GM06990 (cell line): ENCODE results near the gene TAF4.

ENCODE experiments used
- DNase-seq: peaks from one replicate; pipeline ENCODE4 v3.0.0-alpha.2; 2011; ENCODE audit not compliant: insufficient read length; ENCODE audit errors: extremely low read depth
- H3K27me3 ChIP-seq: replicated peaks from 2 replicates; pipeline ENCODE4 v1.6.0; 2011; ENCODE audit warnings: low read length; ENCODE audit not compliant: control insufficient read depth, insufficient read depth
- H3K36me3 ChIP-seq: 2 replicates; pipeline ENCODE4 v1.5.1; 2011; ENCODE audit warnings: low read length; ENCODE audit not compliant: control insufficient read depth, insufficient read depth
- H3K4me3 ChIP-seq: replicated peaks from 2 replicates; pipeline ENCODE4 v1.5.1; 2011; ENCODE audit warnings: low read depth, mild to moderate bottlenecking, control low read depth, low read length
- TF ChIP-seq, protein P1 (sequence below): IDR thresholded peaks from 2 replicates; pipeline ENCODE4 v1.5.1; 2011; ENCODE audit warnings: low read length, control low read depth, mild to moderate bottlenecking, inconsistent platforms; ENCODE audit not compliant: insufficient read depth, poor library complexity, severe bottlenecking

The TAF4 gene

DNA sequence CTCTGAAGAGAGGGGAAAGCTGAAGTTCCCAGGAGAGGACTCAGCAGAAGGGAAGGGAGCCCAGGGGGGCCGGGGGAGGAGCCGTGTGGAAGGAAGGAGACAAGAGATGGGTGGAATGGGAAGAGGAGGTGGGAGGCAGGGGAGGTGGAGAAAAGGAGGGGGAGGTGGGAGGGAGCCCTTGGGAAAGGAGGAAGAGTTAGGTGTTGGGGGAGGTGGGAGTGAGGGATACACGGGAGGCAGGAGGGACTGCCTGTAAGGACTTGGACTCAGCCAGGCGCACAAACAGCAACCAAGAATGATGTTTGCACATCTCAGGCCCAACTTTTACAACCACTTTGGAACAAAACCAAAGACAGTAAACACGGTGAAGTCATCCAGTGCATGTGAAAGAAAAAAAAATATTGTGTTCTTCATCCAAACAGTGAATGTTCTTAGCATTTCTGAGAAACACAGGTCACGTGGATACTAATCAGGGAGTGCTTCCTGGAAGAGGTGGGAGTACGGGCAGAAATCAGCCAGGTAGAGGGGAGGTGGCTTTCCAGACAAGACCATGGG, 39.2 kb upstream of the TAF4 start:
- TF ChIP-seq, protein P1, sequence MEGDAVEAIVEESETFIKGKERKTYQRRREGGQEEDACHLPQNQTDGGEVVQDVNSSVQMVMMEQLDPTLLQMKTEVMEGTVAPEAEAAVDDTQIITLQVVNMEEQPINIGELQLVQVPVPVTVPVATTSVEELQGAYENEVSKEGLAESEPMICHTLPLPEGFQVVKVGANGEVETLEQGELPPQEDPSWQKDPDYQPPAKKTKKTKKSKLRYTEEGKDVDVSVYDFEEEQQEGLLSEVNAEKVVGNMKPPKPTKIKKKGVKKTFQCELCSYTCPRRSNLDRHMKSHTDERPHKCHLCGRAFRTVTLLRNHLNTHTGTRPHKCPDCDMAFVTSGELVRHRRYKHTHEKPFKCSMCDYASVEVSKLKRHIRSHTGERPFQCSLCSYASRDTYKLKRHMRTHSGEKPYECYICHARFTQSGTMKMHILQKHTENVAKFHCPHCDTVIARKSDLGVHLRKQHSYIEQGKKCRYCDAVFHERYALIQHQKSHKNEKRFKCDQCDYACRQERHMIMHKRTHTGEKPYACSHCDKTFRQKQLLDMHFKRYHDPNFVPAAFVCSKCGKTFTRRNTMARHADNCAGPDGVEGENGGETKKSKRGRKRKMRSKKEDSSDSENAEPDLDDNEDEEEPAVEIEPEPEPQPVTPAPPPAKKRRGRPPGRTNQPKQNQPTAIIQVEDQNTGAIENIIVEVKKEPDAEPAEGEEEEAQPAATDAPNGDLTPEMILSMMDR: no peak
- Histone ChIP-seq H3K4me3 (no peak overlapping the region), H3K27me3 (no peaks in the 10 kb centered on the region), H3K36me3 (no peaks in the 10 kb centered on the region)
- no peak for DNase-seq

DNA sequence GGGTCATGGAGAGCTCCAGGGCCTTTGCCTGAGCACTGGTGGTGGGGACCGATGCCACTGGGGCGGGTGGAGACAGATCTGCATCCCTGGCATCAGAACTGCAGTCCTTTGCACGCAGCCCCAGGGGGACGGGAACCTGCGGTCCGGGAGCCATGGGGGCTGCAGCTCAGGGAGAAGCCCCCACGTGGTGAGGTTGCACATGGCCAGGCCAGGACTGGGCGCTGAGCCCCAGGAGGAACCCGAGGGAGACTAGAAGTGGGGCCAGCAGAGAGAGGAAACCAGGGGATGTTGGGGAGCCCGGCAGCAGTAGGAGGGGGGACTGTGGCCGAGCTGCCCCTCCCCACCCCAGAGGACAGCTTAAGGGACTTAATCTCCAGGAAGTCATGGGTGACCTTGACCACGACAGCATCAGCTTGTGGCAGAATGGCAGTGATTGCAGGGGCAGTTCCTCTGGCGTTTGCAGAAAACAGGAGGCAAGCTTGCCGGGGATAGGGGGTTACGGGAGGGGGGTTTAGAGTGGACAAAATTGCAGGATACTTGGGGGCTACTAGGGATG, 38.6 kb upstream of the TAF4 start:
- Histone ChIP-seq H3K4me3 (no peak overlapping the region), H3K36me3 (no peaks in the 10 kb centered on the region), H3K27me3 (no peaks in the 10 kb centered on the region)
- TF ChIP-seq, protein P1: no peak
- no peak for DNase-seq

DNA sequence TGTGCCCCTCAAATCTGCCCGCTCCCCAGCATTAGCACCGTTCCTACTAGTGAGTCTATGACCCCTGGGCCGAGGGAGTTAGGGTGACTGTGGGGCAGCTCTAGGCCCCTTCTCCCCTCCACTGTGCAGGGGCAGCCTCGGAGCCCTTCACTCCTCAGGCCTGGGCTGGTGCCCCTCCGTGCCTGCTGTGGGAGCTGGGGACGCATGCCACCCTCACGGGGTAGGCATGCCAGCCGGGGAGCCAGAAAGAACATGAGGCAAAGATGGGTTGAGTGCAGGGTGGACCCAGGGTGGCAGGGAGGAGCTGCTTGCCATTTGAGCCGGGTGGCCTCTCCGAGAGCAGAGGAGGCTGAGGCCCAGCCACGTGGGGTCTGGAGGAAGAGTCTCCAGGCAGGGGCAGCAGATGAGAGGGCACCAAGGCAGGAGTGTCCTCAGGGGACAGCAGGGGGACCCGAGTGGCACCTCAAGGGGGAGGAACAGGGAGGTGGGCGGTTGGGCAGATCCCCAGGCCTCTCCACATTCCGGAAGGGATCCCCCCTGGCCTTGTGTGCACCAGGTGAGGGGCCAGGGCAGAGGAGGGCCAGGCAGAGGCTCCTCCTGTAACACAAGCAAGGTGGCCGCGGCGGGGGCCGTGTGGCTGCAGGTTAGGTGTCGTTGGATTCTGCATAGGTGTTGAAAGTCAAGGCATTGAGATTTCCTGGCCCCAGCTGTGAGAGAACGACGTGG, 38.0 kb upstream of the TAF4 start:
- Histone ChIP-seq H3K36me3 (no peaks in the 10 kb centered on the region), H3K4me3 (no peak overlapping the region), H3K27me3 (no peaks in the 10 kb centered on the region)
- TF ChIP-seq, protein P1: no peak
- DNase-seq: no peak

DNA sequence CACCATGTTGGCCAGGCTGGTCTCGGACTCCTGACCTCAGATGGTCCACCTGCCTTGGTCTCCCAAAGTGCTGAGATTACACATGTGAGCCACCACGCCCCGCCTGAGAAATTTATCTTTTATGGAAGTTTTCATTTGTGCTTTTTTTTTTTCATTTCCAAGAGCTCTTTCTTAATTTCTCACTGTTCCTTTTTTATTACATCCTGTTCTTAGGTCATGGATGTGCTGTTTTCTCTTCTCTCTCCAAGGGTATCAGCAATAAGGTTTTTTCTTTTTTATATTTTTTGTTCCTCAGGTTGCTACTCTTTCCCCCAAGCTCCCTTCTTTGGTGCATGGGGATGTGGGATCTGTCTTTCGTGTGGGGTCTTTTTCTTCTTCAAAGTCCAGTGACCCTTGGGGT, 35.4 kb upstream of the TAF4 start:
- Histone ChIP-seq H3K4me3 (no peak overlapping the region), H3K27me3 (no peaks in the 10 kb centered on the region), H3K36me3 (no peaks in the 10 kb centered on the region)
- TF ChIP-seq, protein P1: no peak
- no peak for DNase-seq

DNA sequence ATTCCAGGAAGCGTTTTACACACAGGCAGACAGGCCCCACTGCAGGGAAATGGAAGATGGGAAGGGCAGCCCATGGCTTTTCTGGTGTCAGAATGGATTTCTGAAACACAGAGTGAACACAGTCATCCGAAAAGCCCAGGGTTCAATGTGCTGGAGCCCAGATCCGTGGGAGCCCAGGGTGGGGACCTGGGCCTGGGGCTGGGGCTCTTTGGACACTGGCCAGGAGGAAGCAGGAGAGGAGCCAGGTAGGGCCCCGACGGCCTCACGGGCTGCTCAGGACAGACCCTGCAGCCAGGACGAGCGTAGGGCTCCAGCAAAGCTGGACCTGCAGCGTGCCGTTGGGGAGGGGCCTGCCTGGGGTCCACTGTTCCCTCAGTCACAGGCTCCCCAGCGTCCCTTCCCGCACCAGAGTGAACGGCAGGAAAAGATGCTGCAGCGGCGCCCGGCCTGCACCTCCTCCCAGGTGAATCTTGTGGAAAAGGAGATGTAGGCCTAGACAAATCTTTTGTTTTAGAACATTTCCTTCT, 32.3 kb upstream of the TAF4 start:
- Histone ChIP-seq H3K27me3 (no peaks in the 10 kb centered on the region), H3K4me3 (no peak overlapping the region), H3K36me3 (no peaks in the 10 kb centered on the region)
- TF ChIP-seq, protein P1: no peak
- no peak for DNase-seq
